Effector memory CD8-positive, alpha-beta T cell (primary cell): Measurements from ENCODE around the gene PRTG.
"Not testable (repeated sequence)": the region's sequence is repeated elsewhere in the genome, so short reads cannot be mapped to it uniquely, and the experiment has no call there.

Source experiments
- ATAC-seq: fragments of 150-1000 bp; cut with Tn5 transposase; replicated peaks from 2 replicates; pipeline ENCODE4 v1.10.0; 2021; ENCODE audit warnings: mild to moderate bottlenecking, moderate library complexity
- DNase-seq, 3 experiments: peaks; one replicate each; pipeline ENCODE4 v3.0.0; 2021
- H3K27ac Mint-ChIP-seq, 2 donors: one replicate each; pipeline ENCODE4 v1.8.0; 2022; ENCODE audit warnings: mild to moderate bottlenecking in 2 of 2, mixed read lengths in 2 of 2, moderate library complexity in 2 of 2
- H3K27me3 Mint-ChIP-seq, 2 donors: one replicate each; pipeline ENCODE4 v1.8.0; 2022; ENCODE audit warnings: mixed read lengths in 2 of 2
- H3K36me3 Mint-ChIP-seq: one replicate; pipeline ENCODE4 v1.8.0; 2022; ENCODE audit warnings: mild to moderate bottlenecking, moderate library complexity, mixed read lengths; ENCODE audit not compliant: insufficient read depth
- H3K4me1 Mint-ChIP-seq, 2 donors: one replicate each; pipeline ENCODE4 v1.8.0; 2022; ENCODE audit warnings: low read depth in 2 of 2, mixed read lengths in 2 of 2
- H3K4me3 Mint-ChIP-seq, 2 donors: one replicate each; pipeline ENCODE4 v1.8.0; 2022; ENCODE audit warnings: mild to moderate bottlenecking in 2 of 2, mixed read lengths in 2 of 2, moderate library complexity in 2 of 2
- H3K9me3 Mint-ChIP-seq, 2 donors: one replicate each; pipeline ENCODE4 v1.8.0; 2022; ENCODE audit warnings: mixed read lengths in 2 of 2

Gene PRTG

GRCh38 chr15:55703873-55704301 lies 39.1 kb downstream of the PRTG start:
- H3K27ac Mint-ChIP-seq = no peak overlapping the region
- H3K9me3 Mint-ChIP-seq = no peaks in the 10 kb centered on the region
- no peak overlapping the region for H3K4me3 Mint-ChIP-seq
- no peaks in the 10 kb centered on the region for H3K36me3 Mint-ChIP-seq
- no peak for ATAC-seq
- DNase-seq = no peak
- peaks cover 0 to 5% of the 10 kb centered on the region in 2 donors for H3K4me1 Mint-ChIP-seq
- H3K27me3 Mint-ChIP-seq = peaks cover 29 to 38% of the 10 kb centered on the region in 2 donors

- Mint-ChIP-seq H3K27me3 (peaks cover 24 to 27% of the 10 kb centered on the region in 2 donors), H3K4me1 (peaks cover 0 to 5% of the 10 kb centered on the region in 2 donors)
- ATAC-seq = no peak
Measured at GRCh38 chr15:55700876-55701275, 42.1 kb downstream of the PRTG start.

GRCh38 chr15:55698653-55699052 lies 44.3 kb downstream of the PRTG start:
- Mint-ChIP-seq H3K9me3 (no peaks in the 10 kb centered on the region), H3K27ac (no peak overlapping the region), H3K36me3 (no peaks in the 10 kb centered on the region), H3K4me1 (peaks cover 0 to under 1% of the 10 kb centered on the region in 2 donors), H3K4me3 (no peak overlapping the region), H3K27me3 (peaks cover 23 to 24% of the 10 kb centered on the region in 2 donors)
- DNase-seq = no peak
- no peak for ATAC-seq

More at GRCh38 chr15:55700876-55701275, 42.1 kb downstream of the PRTG start:
- H3K9me3 Mint-ChIP-seq = no peaks in the 10 kb centered on the region
- no peaks in the 10 kb centered on the region for H3K36me3 Mint-ChIP-seq
- no peak overlapping the region for H3K27ac Mint-ChIP-seq
- DNase-seq = no peak
- no peak overlapping the region for H3K4me3 Mint-ChIP-seq

- no peaks in the 10 kb centered on the region for H3K36me3 Mint-ChIP-seq
- ATAC-seq = no peak
- no peaks in the 10 kb centered on the region for H3K4me1 Mint-ChIP-seq
- H3K9me3 Mint-ChIP-seq = no peaks in the 10 kb centered on the region
- no peak overlapping the region for H3K4me3 Mint-ChIP-seq
- peaks cover 23 to 24% of the 10 kb centered on the region in 2 donors for H3K27me3 Mint-ChIP-seq
- H3K27ac Mint-ChIP-seq = no peak overlapping the region
- DNase-seq = no peak
Measured at GRCh38 chr15:55696221-55696620, 46.7 kb downstream of the PRTG start.

- peaks cover 17 to 24% of the 10 kb centered on the region in 2 donors for H3K27me3 Mint-ChIP-seq
- H3K4me1 Mint-ChIP-seq = no peaks in the 10 kb centered on the region
- no peaks in the 10 kb centered on the region for H3K9me3 Mint-ChIP-seq
- no peak overlapping the region for H3K27ac Mint-ChIP-seq
- no peaks in the 10 kb centered on the region for H3K36me3 Mint-ChIP-seq
- ATAC-seq = no peak
- no peak for DNase-seq
- H3K4me3 Mint-ChIP-seq = no peak overlapping the region
Measured at GRCh38 chr15:55695432-55695831, 47.5 kb downstream of the PRTG start.

GRCh38 chr15:55694652-55695150 lies 48.3 kb downstream of the PRTG start:
- Mint-ChIP-seq H3K27me3 (peaks cover 15 to 24% of the 10 kb centered on the region in 2 donors), H3K4me3 (no peak overlapping the region), H3K36me3 (no peaks in the 10 kb centered on the region), H3K27ac (no peak overlapping the region), H3K9me3 (no peaks in the 10 kb centered on the region), H3K4me1 (no peaks in the 10 kb centered on the region)
- ATAC-seq (no peak), DNase-seq (no peak)

- H3K4me1 Mint-ChIP-seq, DNase-seq, ATAC-seq, H3K36me3 Mint-ChIP-seq, H3K27ac Mint-ChIP-seq, H3K9me3 Mint-ChIP-seq, H3K4me3 Mint-ChIP-seq: not testable (repeated sequence)
- H3K27me3 Mint-ChIP-seq = peaks cover 16 to 26% of the 10 kb centered on the region in 2 donors
Measured at GRCh38 chr15:55693116-55693515, 49.8 kb downstream of the PRTG start.

- H3K36me3 Mint-ChIP-seq = no peaks in the 10 kb centered on the region
- peaks cover 13 to 15% of the 10 kb centered on the region in 2 donors for H3K27me3 Mint-ChIP-seq
- no peaks in the 10 kb centered on the region for H3K9me3 Mint-ChIP-seq
- ATAC-seq (no peak), DNase-seq (no peak)
- no peaks in the 10 kb centered on the region for H3K4me1 Mint-ChIP-seq
- H3K4me3 Mint-ChIP-seq = no peak overlapping the region
- no peak overlapping the region for H3K27ac Mint-ChIP-seq
Measured at GRCh38 chr15:55687792-55688191, 55.2 kb downstream of the PRTG start.

- no peak overlapping the region for H3K4me3 Mint-ChIP-seq
- ATAC-seq (no peak), DNase-seq (no peak)
- no peaks in the 10 kb centered on the region for H3K9me3 Mint-ChIP-seq
- peaks cover 13 to 15% of the 10 kb centered on the region in 2 donors for H3K27me3 Mint-ChIP-seq
- H3K36me3 Mint-ChIP-seq = no peaks in the 10 kb centered on the region
- H3K4me1 Mint-ChIP-seq = peaks cover 0 to 2% of the 10 kb centered on the region in 2 donors
- no peak overlapping the region for H3K27ac Mint-ChIP-seq
Measured at GRCh38 chr15:55685286-55685685, 57.7 kb downstream of the PRTG start.

GRCh38 chr15:55683376-55683775 lies 59.6 kb downstream of the PRTG start:
- Mint-ChIP-seq H3K4me1 (peaks cover 0 to 2% of the 10 kb centered on the region in 2 donors), H3K4me3 (no peak overlapping the region), H3K27ac (no peak overlapping the region), H3K27me3 (peaks cover 3 to 8% of the 10 kb centered on the region in 2 donors), H3K9me3 (no peaks in the 10 kb centered on the region), H3K36me3 (no peaks in the 10 kb centered on the region)
- ATAC-seq = no peak
- no peak for DNase-seq

- Mint-ChIP-seq H3K9me3 (no peaks in the 10 kb centered on the region), H3K27ac (no peak overlapping the region), H3K27me3 (peaks cover 2% of the 10 kb centered on the region in 2 donors), H3K4me1 (peaks cover 0 to 2% of the 10 kb centered on the region in 2 donors), H3K36me3 (no peaks in the 10 kb centered on the region), H3K4me3 (no peak overlapping the region)
- ATAC-seq (no peak), DNase-seq (no peak)
Measured at GRCh38 chr15:55681631-55682030, 61.3 kb downstream of the PRTG start.

GRCh38 chr15:55676507-55676906 lies 66.4 kb downstream of the PRTG start:
- Mint-ChIP-seq H3K36me3 (no peaks in the 10 kb centered on the region), H3K4me3 (no peak overlapping the region), H3K27me3 (peaks cover 13 to 25% of the 10 kb centered on the region in 2 donors), H3K27ac (no peak overlapping the region), H3K9me3 (no peaks in the 10 kb centered on the region), H3K4me1 (peaks cover 0 to 2% of the 10 kb centered on the region in 2 donors)
- ATAC-seq = no peak
- DNase-seq = no peak

GRCh38 chr15:55673287-55673686 lies 69.7 kb downstream of the PRTG start:
- DNase-seq = no peak
- Mint-ChIP-seq H3K4me1 (no peaks in the 10 kb centered on the region), H3K27me3 (peaks cover 20 to 38% of the 10 kb centered on the region in 2 donors), H3K4me3 (no peak overlapping the region), H3K27ac (no peak overlapping the region), H3K9me3 (no peaks in the 10 kb centered on the region), H3K36me3 (no peaks in the 10 kb centered on the region)
- no peak for ATAC-seq

- H3K36me3 Mint-ChIP-seq = no peaks in the 10 kb centered on the region
- peaks cover 14 to 38% of the 10 kb centered on the region in 2 donors for H3K27me3 Mint-ChIP-seq
- no peak for DNase-seq
- H3K4me1 Mint-ChIP-seq = no peaks in the 10 kb centered on the region
- no peaks in the 10 kb centered on the region for H3K9me3 Mint-ChIP-seq
- H3K27ac Mint-ChIP-seq = no peak overlapping the region
- no peak for ATAC-seq
- no peak overlapping the region for H3K4me3 Mint-ChIP-seq
Measured at GRCh38 chr15:55669270-55669669, 73.7 kb downstream of the PRTG start.
